T-cell (primary cell): Measurements from ENCODE around the gene ZNF768. TPM values are rescaled to one million over a fixed set of nuclear protein-coding genes. Genes with fewer than 3 reads are reported as not detected.

Source experiments
- ATAC-seq, 4 experiments: fragments of 200-7000 bp in 3 of 4; fragments of 150-1000 bp in 1 of 4; cut with Tn5 transposase; replicated peaks in 1 of 4; 1 replicate in 3 of 4; 2 replicates in 1 of 4; pipeline ENCODE4 v1.10.0; 2021; ENCODE audit warnings: moderate library complexity in 3 of 4, mild to moderate bottlenecking in 2 of 4, moderate number of reproducible peaks in 1 of 4
- CTCF ChIA-PET, 2 donors: fragments of 300-600 bp; sonication (Branson Sonifier 250); formaldehyde crosslinking; loops; one replicate each; lab custom pipeline; 2022; ENCODE audit warnings: antibody characterized with exemption in 2 of 2; lab: Charles Lee
- POLR2A ChIA-PET, 2 donors: fragments of 300-600 bp; sonication (Branson Sonifier 250); formaldehyde crosslinking; loops; one replicate each; lab custom pipeline; 2022; ENCODE audit warnings: antibody characterized with exemption in 2 of 2; lab: Charles Lee
- DNase-seq, 35 experiments: peaks; one replicate each; pipeline versions ENCODE4 v3.0.0 to v3.0.0-alpha.2; 2013 to 2023
- H3K27ac ChIP-seq: one replicate; pipeline ENCODE4 v1.5.1; 2013; ENCODE audit warnings: low read length
- H3K27me3 ChIP-seq, 2 experiments: replicated peaks in 1 of 2; 1 replicate in 1 of 2; 2 replicates in 1 of 2; pipeline versions ENCODE4 v1.6.1 to v1.7.0; 2013; ENCODE audit warnings: low read length in 1 of 2, mixed read lengths in 1 of 2; ENCODE audit not compliant: control insufficient read depth in 2 of 2, insufficient read depth in 2 of 2; ENCODE audit errors: extremely low read depth in 1 of 2
- H3K36me3 ChIP-seq, 2 donors: 1 replicate in 1 of 2; 2 replicates in 1 of 2; pipeline versions ENCODE4 v1.6.1 to v1.7.0; 2013; ENCODE audit warnings: low read length in 1 of 2; ENCODE audit not compliant: control insufficient read depth in 2 of 2, insufficient read depth in 1 of 2; ENCODE audit errors: extremely low read depth in 1 of 2
- H3K4me1 ChIP-seq, 2 experiments: 1 replicate in 1 of 2; 2 replicates in 1 of 2; pipeline versions ENCODE4 v1.6.1 to v1.7.0; 2013; ENCODE audit warnings: low read length in 2 of 2, mixed read lengths in 1 of 2; ENCODE audit not compliant: insufficient read depth in 2 of 2, control insufficient read depth in 1 of 2; ENCODE audit errors: extremely low read depth in 1 of 2
- H3K4me3 ChIP-seq, 2 donors: 1 replicate in 1 of 2; 2 replicates in 1 of 2; pipeline versions ENCODE4 v1.5.1 to v1.7.0; 2013; ENCODE audit warnings: mild to moderate bottlenecking in 2 of 2, low read length in 1 of 2, moderate library complexity in 1 of 2; ENCODE audit not compliant: control insufficient read depth in 1 of 2; ENCODE audit errors: extremely low read depth in 1 of 2
- H3K9me3 ChIP-seq: 2 replicates; pipeline ENCODE4 v1.7.0; 2013
- H3K27ac Mint-ChIP-seq, 2 donors: one replicate each; pipeline ENCODE4 v1.8.0; 2020 to 2021; ENCODE audit warnings: mild to moderate bottlenecking in 2 of 2, mixed read lengths in 2 of 2
- H3K27me3 Mint-ChIP-seq, 2 donors: one replicate each; pipeline ENCODE4 v1.8.0; 2021 to 2022; ENCODE audit warnings: mixed read lengths in 2 of 2
- H3K36me3 Mint-ChIP-seq: one replicate; pipeline ENCODE4 v1.8.0; 2021; ENCODE audit warnings: mixed read lengths
- H3K4me1 Mint-ChIP-seq, 3 donors: one replicate each; pipeline ENCODE4 v1.8.0; 2020 to 2022; ENCODE audit warnings: mixed read lengths in 3 of 3, mild to moderate bottlenecking in 1 of 3
- H3K4me3 Mint-ChIP-seq, 3 donors: one replicate each; pipeline ENCODE4 v1.8.0; 2020 to 2022; ENCODE audit warnings: mild to moderate bottlenecking in 3 of 3, mixed read lengths in 3 of 3, moderate library complexity in 3 of 3
- H3K9me3 Mint-ChIP-seq, 3 donors: one replicate each; pipeline ENCODE4 v1.8.0; 2020 to 2022; ENCODE audit warnings: mixed read lengths in 3 of 3
- WGBS: methylation state at CpG from one replicate; pipeline ENCODE4 v1.1.5; 2013; ENCODE audit warnings: missing lambda C conversion rate; ENCODE audit not compliant: insufficient coverage; 5-methylcytosine and 5-hydroxymethylcytosine counted together
- total RNA-seq, 35 experiments: library from RNA in 6 of 35; stranded (reverse) in 6 of 35; fragments of 120-200 nt in 1 of 35; gene quantifications; one replicate each; pipeline versions ENCODE4 v1.2.1 to v1.2.4 and lab custom pipeline; 2013 to 2026

The ZNF768 gene
- total RNA-seq, 5 donors from 2014 or later (not counting 1 experiment from before 2014, with no cell fraction given): 5.0 to 8.3 (median 7.2) TPM

GRCh38 chr16:30509081-30509765 is 17.1 kb downstream of the ZNF768 start:
- H3K9me3 ChIP-seq: no peaks in the 10 kb centered on the region
- ATAC-seq: no peak
- ChIA-PET POLR2A (interaction anchor here in 1 of 2 donors (0.5 kb wide), 1 partner anchor 830 kb away, joined by 4 read pairs; no protein-coding TSS in a partner anchor), CTCF (interaction anchor here in 1 of 2 donors (1.1 kb wide), 1 partner anchor 12 kb away, joined by 4 read pairs; no protein-coding TSS in a partner anchor)
- H3K36me3 Mint-ChIP-seq: peaks cover 53% of the 10 kb centered on the region
- whole genome bisulfite sequencing: no CpG with 5 or more reads among the region's 4 CpGs
- H3K27ac Mint-ChIP-seq: peak overlapping the region in 1 of 2 donors; percentile 16
- no peaks in the 10 kb centered on the region for H3K9me3 Mint-ChIP-seq
- H3K27me3 ChIP-seq: no peaks in the 10 kb centered on the region
- H3K4me1 Mint-ChIP-seq: peaks cover 3 to 6% (median 3%) of the 10 kb centered on the region in 3 donors
- no peak overlapping the region for H3K27ac ChIP-seq
- H3K4me3 Mint-ChIP-seq: no peak overlapping the region
- H3K36me3 ChIP-seq: peaks cover 39 to 87% of the 10 kb centered on the region in 2 donors
- no peaks in the 10 kb centered on the region for H3K27me3 Mint-ChIP-seq
- H3K4me3 ChIP-seq: no peak overlapping the region
- H3K4me1 ChIP-seq: peaks cover 0 to 12% of the 10 kb centered on the region in 2 experiments
- DNase-seq: no peak

- Histone ChIP-seq H3K4me3 (no peak overlapping the region), H3K9me3 (no peaks in the 10 kb centered on the region), H3K27ac (no peak overlapping the region), H3K4me1 (peaks cover 0 to 5% of the 10 kb centered on the region in 2 experiments), H3K36me3 (peaks cover 20 to 78% of the 10 kb centered on the region in 2 donors), H3K27me3 (no peaks in the 10 kb centered on the region)
- POLR2A ChIA-PET: interaction anchor here in 1 of 2 donors (0.6 kb wide), 1 partner anchor 17 kb away, joined by 5 read pairs; no protein-coding TSS in a partner anchor
- no CpG with 5 or more reads among the region's 6 CpGs for WGBS
- DNase-seq: no peak
- no peaks in the 10 kb centered on the region for H3K9me3 Mint-ChIP-seq
- ATAC-seq: no peak
- H3K27ac Mint-ChIP-seq: peak overlapping the region; percentile 52 to 80
- peaks cover 2 to 7% (median 5%) of the 10 kb centered on the region in 3 donors for H3K4me1 Mint-ChIP-seq
- H3K36me3 Mint-ChIP-seq: peaks cover 29% of the 10 kb centered on the region
- CTCF ChIA-PET: no interaction called here
- no peaks in the 10 kb centered on the region for H3K27me3 Mint-ChIP-seq
- H3K4me3 Mint-ChIP-seq: no peak overlapping the region
These were observed 22.7 kb downstream of the ZNF768 start for GRCh38 chr16:30503403-30504296.

GRCh38 chr16:30499284-30499683 is 27.1 kb downstream of the ZNF768 start:
- Histone ChIP-seq H3K36me3 (peaks cover 8 to 86% of the 10 kb centered on the region in 2 donors), H3K27me3 (no peaks in the 10 kb centered on the region), H3K9me3 (no peaks in the 10 kb centered on the region), H3K4me3 (no peak overlapping the region), H3K27ac (no peak overlapping the region), H3K4me1 (peaks cover 0 to 13% of the 10 kb centered on the region in 2 experiments)
- Mint-ChIP-seq H3K9me3 (no peaks in the 10 kb centered on the region), H3K27me3 (no peaks in the 10 kb centered on the region), H3K4me3 (no peak overlapping the region), H3K4me1 (peaks cover 2 to 9% (median 7%) of the 10 kb centered on the region in 3 donors), H3K27ac (peak overlapping the region in 1 of 2 donors; percentile 59), H3K36me3 (peaks cover 28% of the 10 kb centered on the region)
- ATAC-seq (no peak), DNase-seq (no peak)
- CTCF ChIA-PET: no interaction called here
- POLR2A ChIA-PET: no interaction called here
- 96% methylated on average over 6 of the region's 8 CpGs for whole genome bisulfite sequencing

- Histone ChIP-seq H3K4me3 (no peak overlapping the region), H3K27me3 (no peaks in the 10 kb centered on the region), H3K27ac (no peak overlapping the region), H3K4me1 (peaks cover 0 to 32% of the 10 kb centered on the region in 2 experiments), H3K36me3 (peaks cover 19 to 89% of the 10 kb centered on the region in 2 donors), H3K9me3 (no peaks in the 10 kb centered on the region)
- Mint-ChIP-seq H3K9me3 (no peaks in the 10 kb centered on the region), H3K27me3 (no peaks in the 10 kb centered on the region), H3K36me3 (peaks cover 35% of the 10 kb centered on the region), H3K4me1 (peaks cover 18 to 21% (median 18%) of the 10 kb centered on the region in 3 donors), H3K4me3 (no peak overlapping the region), H3K27ac (peak overlapping the region; percentile 19 to 25)
- ATAC-seq (no peak), DNase-seq (no peak)
- 91% methylated on average over 9 of the region's 12 CpGs for WGBS
- ChIA-PET POLR2A (no interaction called here), CTCF (no interaction called here)
These were observed 31.7 kb downstream of the ZNF768 start for GRCh38 chr16:30494709-30495108.

- peaks cover 21 to 91% of the 10 kb centered on the region in 2 donors for H3K36me3 ChIP-seq
- H3K9me3 ChIP-seq: no peaks in the 10 kb centered on the region
- Mint-ChIP-seq H3K27ac (peak overlapping the region in 1 of 2 donors; percentile 19), H3K4me3 (no peak overlapping the region), H3K27me3 (no peaks in the 10 kb centered on the region), H3K9me3 (no peaks in the 10 kb centered on the region), H3K4me1 (peaks cover 21 to 23% (median 22%) of the 10 kb centered on the region in 3 donors), H3K36me3 (peaks cover 38% of the 10 kb centered on the region)
- peaks cover 0 to 37% of the 10 kb centered on the region in 2 experiments for H3K4me1 ChIP-seq
- ATAC-seq (no peak), DNase-seq (no peak)
- no peaks in the 10 kb centered on the region for H3K27me3 ChIP-seq
- WGBS: 99% methylated on average over 11 of the region's 11 CpGs
- no peak overlapping the region for H3K27ac ChIP-seq
- ChIA-PET POLR2A (no interaction called here), CTCF (no interaction called here)
- H3K4me3 ChIP-seq: no peak overlapping the region
These were observed 32.4 kb downstream of the ZNF768 start for GRCh38 chr16:30493941-30494488.
